GM23338 (cell line): ENCODE data around the gene AKAP10. TPM values are rescaled to one million over a fixed set of nuclear protein-coding genes. Genes with fewer than 3 reads are reported as not detected.

Source experiments
- ATAC-seq: fragments of 200-7000 bp; cut with Tn5 transposase; 3 replicates; pipeline ENCODE4 v1.9.1; 2020
- DNase-seq: peaks from one replicate; pipeline ENCODE4 v3.0.0-alpha.2; 2015; ENCODE audit warnings: low spot score
- H2AFZ ChIP-seq: fragments of 200-600 bp; sonication (generic); 2 replicates; pipeline ENCODE4 v1.8.0; 2016; ENCODE audit warnings: antibody characterized with exemption, mild to moderate bottlenecking, moderate library complexity
- H3F3A ChIP-seq: fragments of 200-600 bp; sonication (generic); replicated peaks from 2 replicates; pipeline ENCODE4 v1.8.0; 2017; ENCODE audit warnings: antibody characterized with exemption, mixed run types, low read depth
- H3K27ac ChIP-seq: fragments of 200-600 bp; sonication (generic); 2 replicates; pipeline ENCODE4 v1.6.1; 2016; ENCODE audit warnings: low read depth
- H3K27me3 ChIP-seq: fragments of 200-600 bp; sonication (generic); 2 replicates; pipeline ENCODE4 v1.8.0; 2016; ENCODE audit warnings: mild to moderate bottlenecking, mixed run types, moderate library complexity; ENCODE audit not compliant: insufficient read depth
- H3K36me3 ChIP-seq: fragments of 200-600 bp; sonication (generic); 2 replicates; pipeline ENCODE4 v1.8.0; 2016; ENCODE audit warnings: mild to moderate bottlenecking; ENCODE audit not compliant: insufficient read depth
- H3K4me1 ChIP-seq: fragments of 200-600 bp; sonication (generic); 2 replicates; pipeline ENCODE4 v1.8.0; 2016; ENCODE audit warnings: mild to moderate bottlenecking, moderate library complexity; ENCODE audit not compliant: insufficient read depth
- H3K4me2 ChIP-seq: fragments of 200-600 bp; sonication (generic); 2 replicates; pipeline ENCODE4 v1.7.1; 2017; ENCODE audit warnings: mixed run types
- H3K4me3 ChIP-seq: fragments of 200-600 bp; sonication (generic); 2 replicates; pipeline ENCODE4 v1.6.1; 2016; ENCODE audit warnings: mixed run types
- H3K79me2 ChIP-seq: fragments of 200-600 bp; sonication (generic); replicated peaks from 2 replicates; pipeline ENCODE4 v1.8.0; 2017; ENCODE audit warnings: mild to moderate bottlenecking; ENCODE audit not compliant: insufficient read depth
- H3K9me2 ChIP-seq: fragments of 200-600 bp; sonication (generic); 2 replicates; pipeline ENCODE4 v1.8.0; 2017; ENCODE audit not compliant: insufficient read depth
- H4K20me1 ChIP-seq: fragments of 200-600 bp; sonication (generic); replicated peaks from 2 replicates; pipeline ENCODE4 v1.8.0; 2017; ENCODE audit warnings: mild to moderate bottlenecking; ENCODE audit not compliant: insufficient read depth
- H3K27ac Mint-ChIP-seq: 2 replicates; pipeline ENCODE4 v1.8.0; 2020; ENCODE audit warnings: inconsistent platforms, mild to moderate bottlenecking, moderate library complexity, mixed read lengths
- H3K27me3 Mint-ChIP-seq: 3 replicates; pipeline ENCODE4 v1.8.0; 2022; ENCODE audit warnings: low read depth, mild to moderate bottlenecking, moderate library complexity, mixed read lengths, inconsistent platforms; ENCODE audit not compliant: insufficient read depth, poor library complexity
- H3K36me3 Mint-ChIP-seq: 3 replicates; pipeline ENCODE4 v1.8.0; 2021; ENCODE audit warnings: low read depth, mild to moderate bottlenecking, inconsistent platforms, moderate library complexity, mixed read lengths
- H3K4me1 Mint-ChIP-seq: 3 replicates; pipeline ENCODE4 v1.8.0; 2020; ENCODE audit warnings: mild to moderate bottlenecking, inconsistent platforms, mixed read lengths
- H3K4me3 Mint-ChIP-seq: 3 replicates; pipeline ENCODE4 v1.8.0; 2021; ENCODE audit warnings: moderate library complexity, mild to moderate bottlenecking, inconsistent platforms, mixed read lengths
- H3K9me3 Mint-ChIP-seq: 3 replicates; pipeline ENCODE4 v1.8.0; 2020; ENCODE audit warnings: moderate library complexity, mild to moderate bottlenecking, inconsistent platforms, mixed read lengths
- EZH2phosphoT487 ChIP-seq: fragments of 200-600 bp; sonication (generic); IDR thresholded peaks from one replicate; pipeline ENCODE4 v1.8.1; 2018; ENCODE audit warnings: antibody characterized with exemption; ENCODE audit not compliant: unreplicated experiment
- JUNB ChIP-seq: IDR thresholded peaks from one replicate; pipeline ENCODE4 v1.6.1; 2016; ENCODE audit warnings: antibody characterized with exemption; ENCODE audit not compliant: unreplicated experiment
- NANOG ChIP-seq: IDR thresholded peaks from 2 replicates; pipeline ENCODE4 v1.6.1; 2016; ENCODE audit warnings: antibody characterized with exemption, borderline replicate concordance
- POLR2AphosphoS5 ChIP-seq: IDR thresholded peaks from 2 replicates; pipeline ENCODE4 v1.6.1; 2016; ENCODE audit warnings: antibody characterized with exemption, low read depth
- STAT1 ChIP-seq: IDR thresholded peaks from one replicate; pipeline ENCODE4 v1.6.1; 2016; ENCODE audit warnings: antibody characterized with exemption; ENCODE audit not compliant: unreplicated experiment
- ZNF114 ChIP-seq: fragments of 250-450 bp; sonication (Bioruptor Pico); IDR thresholded peaks from 2 replicates; pipeline ENCODE4 v1.5.0; 2020; ENCODE audit warnings: mild to moderate bottlenecking, moderate library complexity
- polyA plus RNA-seq: library from polyadenylated mRNA; unstranded; fragments of >200 nt; fragmentation: Nextera tagmentation; extraction: Ambion mirVana; gene quantifications from 2 replicates; pipeline ENCODE4 v1.2.1, GENCODE V29; 2016
- total RNA-seq: library from RNA; depleted of rRNA; stranded (reverse); fragments of >200 nt; shearing (Covaris generic); gene quantifications from 2 replicates; pipeline ENCODE4 v1.2.3, GENCODE V29; 2014
- TF ChIP-seq, protein P1 (sequence below): fragments of 250-450 bp; sonication (Bioruptor Pico); IDR thresholded peaks from 2 replicates; pipeline ENCODE4 v1.5.0; 2020; ENCODE audit warnings: mild to moderate bottlenecking, moderate library complexity
- TF ChIP-seq, protein P2 (sequence below), 2 experiments: fragments of 200-600 bp in 1 of 2; sonication (generic) in 1 of 2; conservative IDR thresholded peaks; 2 replicates each; pipeline versions ENCODE4 v1.5.1 to v1.6.1; 2016 to 2017; ENCODE audit warnings: antibody characterized with exemption in 2 of 2, low read depth in 2 of 2, mild to moderate bottlenecking in 2 of 2, moderate library complexity in 1 of 2
- TF ChIP-seq, protein P3 (sequence below): IDR thresholded peaks from one replicate; pipeline ENCODE4 v1.6.1; 2018; ENCODE audit warnings: antibody characterized with exemption; ENCODE audit not compliant: unreplicated experiment
- TF ChIP-seq, protein P4 (sequence below): IDR thresholded peaks from 2 replicates; pipeline ENCODE4 v1.6.1; 2016; ENCODE audit warnings: antibody characterized with exemption

Gene AKAP10
- total and polyA plus RNA-seq, 2 experiments from 2014 or later = 16.7 to 25.9 TPM

DNA sequence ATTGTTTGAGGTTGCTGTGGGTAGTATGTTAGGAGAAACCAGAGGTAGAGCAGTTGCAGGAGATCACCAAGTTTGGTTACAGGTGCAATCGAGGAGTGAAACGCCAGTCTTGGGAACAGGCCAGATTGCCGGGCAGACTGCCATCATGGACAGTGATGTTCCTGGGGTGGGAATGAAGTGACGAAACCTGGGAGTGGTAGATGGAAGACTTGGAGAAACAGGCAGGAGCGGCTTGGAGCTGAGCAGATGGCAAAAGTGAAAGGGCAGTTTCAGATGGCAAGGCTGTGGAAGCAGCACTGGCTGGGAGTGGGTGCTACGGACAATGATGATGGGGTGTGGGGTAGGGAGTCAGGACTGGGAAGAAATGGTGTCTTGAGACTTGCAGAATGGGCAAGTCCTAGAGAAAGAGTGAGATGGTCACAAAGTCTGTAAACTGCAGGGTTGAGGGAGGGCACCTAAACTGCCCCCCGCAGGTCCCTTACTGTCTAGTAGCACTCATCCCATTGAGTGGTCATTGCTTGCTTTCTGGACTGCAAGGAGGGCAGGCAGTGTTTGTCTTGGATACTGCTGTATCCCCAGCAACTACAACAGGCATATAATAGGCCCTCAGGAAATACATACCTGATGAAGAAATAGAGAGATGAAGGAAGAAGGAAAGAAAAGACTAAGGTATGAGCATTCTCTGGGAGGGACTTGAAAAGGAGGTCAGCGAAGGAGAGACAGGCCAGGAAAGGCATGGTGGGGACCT, 80.4 kb downstream of the AKAP10 start (continued):
- TF ChIP-seq, protein P1, sequence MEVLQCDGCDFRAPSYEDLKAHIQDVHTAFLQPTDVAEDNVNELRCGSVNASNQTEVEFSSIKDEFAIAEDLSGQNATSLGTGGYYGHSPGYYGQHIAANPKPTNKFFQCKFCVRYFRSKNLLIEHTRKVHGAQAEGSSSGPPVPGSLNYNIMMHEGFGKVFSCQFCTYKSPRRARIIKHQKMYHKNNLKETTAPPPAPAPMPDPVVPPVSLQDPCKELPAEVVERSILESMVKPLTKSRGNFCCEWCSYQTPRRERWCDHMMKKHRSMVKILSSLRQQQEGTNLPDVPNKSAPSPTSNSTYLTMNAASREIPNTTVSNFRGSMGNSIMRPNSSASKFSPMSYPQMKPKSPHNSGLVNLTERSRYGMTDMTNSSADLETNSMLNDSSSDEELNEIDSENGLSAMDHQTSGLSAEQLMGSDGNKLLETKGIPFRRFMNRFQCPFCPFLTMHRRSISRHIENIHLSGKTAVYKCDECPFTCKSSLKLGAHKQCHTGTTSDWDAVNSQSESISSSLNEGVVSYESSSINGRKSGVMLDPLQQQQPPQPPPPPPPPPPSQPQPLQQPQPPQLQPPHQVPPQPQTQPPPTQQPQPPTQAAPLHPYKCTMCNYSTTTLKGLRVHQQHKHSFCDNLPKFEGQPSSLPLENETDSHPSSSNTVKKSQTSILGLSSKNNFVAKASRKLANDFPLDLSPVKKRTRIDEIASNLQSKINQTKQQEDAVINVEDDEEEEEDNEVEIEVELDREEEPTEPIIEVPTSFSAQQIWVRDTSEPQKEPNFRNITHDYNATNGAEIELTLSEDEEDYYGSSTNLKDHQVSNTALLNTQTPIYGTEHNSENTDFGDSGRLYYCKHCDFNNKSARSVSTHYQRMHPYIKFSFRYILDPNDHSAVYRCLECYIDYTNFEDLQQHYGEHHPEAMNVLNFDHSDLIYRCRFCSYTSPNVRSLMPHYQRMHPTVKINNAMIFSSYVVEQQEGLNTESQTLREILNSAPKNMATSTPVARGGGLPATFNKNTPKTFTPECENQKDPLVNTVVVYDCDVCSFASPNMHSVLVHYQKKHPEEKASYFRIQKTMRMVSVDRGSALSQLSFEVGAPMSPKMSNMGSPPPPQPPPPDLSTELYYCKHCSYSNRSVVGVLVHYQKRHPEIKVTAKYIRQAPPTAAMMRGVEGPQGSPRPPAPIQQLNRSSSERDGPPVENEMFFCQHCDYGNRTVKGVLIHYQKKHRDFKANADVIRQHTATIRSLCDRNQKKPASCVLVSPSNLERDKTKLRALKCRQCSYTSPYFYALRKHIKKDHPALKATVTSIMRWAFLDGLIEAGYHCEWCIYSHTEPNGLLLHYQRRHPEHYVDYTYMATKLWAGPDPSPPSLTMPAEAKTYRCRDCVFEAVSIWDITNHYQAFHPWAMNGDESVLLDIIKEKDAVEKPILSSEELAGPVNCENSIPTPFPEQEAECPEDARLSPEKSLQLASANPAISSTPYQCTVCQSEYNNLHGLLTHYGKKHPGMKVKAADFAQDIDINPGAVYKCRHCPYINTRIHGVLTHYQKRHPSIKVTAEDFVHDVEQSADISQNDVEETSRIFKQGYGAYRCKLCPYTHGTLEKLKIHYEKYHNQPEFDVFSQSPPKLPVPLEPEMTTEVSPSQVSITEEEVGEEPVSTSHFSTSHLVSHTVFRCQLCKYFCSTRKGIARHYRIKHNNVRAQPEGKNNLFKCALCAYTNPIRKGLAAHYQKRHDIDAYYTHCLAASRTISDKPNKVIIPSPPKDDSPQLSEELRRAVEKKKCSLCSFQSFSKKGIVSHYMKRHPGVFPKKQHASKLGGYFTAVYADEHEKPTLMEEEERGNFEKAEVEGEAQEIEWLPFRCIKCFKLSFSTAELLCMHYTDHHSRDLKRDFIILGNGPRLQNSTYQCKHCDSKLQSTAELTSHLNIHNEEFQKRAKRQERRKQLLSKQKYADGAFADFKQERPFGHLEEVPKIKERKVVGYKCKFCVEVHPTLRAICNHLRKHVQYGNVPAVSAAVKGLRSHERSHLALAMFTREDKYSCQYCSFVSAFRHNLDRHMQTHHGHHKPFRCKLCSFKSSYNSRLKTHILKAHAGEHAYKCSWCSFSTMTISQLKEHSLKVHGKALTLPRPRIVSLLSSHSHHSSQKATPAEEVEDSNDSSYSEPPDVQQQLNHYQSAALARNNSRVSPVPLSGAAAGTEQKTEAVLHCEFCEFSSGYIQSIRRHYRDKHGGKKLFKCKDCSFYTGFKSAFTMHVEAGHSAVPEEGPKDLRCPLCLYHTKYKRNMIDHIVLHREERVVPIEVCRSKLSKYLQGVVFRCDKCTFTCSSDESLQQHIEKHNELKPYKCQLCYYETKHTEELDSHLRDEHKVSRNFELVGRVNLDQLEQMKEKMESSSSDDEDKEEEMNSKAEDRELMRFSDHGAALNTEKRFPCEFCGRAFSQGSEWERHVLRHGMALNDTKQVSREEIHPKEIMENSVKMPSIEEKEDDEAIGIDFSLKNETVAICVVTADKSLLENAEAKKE (CRISPR knock-in tag) = no peak
- TF ChIP-seq POLR2AphosphoS5 = no peak
- no peak for TF ChIP-seq NANOG
- TF ChIP-seq, protein P2, sequence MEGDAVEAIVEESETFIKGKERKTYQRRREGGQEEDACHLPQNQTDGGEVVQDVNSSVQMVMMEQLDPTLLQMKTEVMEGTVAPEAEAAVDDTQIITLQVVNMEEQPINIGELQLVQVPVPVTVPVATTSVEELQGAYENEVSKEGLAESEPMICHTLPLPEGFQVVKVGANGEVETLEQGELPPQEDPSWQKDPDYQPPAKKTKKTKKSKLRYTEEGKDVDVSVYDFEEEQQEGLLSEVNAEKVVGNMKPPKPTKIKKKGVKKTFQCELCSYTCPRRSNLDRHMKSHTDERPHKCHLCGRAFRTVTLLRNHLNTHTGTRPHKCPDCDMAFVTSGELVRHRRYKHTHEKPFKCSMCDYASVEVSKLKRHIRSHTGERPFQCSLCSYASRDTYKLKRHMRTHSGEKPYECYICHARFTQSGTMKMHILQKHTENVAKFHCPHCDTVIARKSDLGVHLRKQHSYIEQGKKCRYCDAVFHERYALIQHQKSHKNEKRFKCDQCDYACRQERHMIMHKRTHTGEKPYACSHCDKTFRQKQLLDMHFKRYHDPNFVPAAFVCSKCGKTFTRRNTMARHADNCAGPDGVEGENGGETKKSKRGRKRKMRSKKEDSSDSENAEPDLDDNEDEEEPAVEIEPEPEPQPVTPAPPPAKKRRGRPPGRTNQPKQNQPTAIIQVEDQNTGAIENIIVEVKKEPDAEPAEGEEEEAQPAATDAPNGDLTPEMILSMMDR (conservative IDR thresholded peaks at IDR 0.05; ENCODE audit: low read depth in 2 of 2) = no peak

DNA sequence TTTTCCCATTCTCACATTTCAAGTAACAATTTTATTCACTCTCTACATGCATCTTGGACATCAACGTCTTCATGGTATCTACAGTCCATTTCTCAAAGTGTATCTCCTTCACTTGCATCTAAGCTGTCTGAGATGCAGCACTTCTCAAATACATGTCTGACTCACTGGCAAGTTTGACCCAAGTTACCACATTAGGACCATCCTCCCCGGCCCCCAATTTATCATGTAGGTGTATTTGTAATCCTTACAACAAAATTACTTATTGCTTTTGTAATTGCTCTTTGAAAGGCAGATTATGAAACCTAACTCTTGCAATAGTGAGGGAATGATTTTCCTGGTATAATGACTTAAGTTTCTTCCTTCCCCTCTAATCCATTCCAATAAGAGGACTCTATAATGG, 80.9 kb downstream of the AKAP10 start:
- DNase-seq (no peak), ATAC-seq (no peak)
- no peaks in the 10 kb centered on the region for H3K27me3 ChIP-seq
- H3K4me3 ChIP-seq = no peak overlapping the region
- Mint-ChIP-seq H3K36me3 (peaks cover 10% of the 10 kb centered on the region; the same call in 2 of the 3 replicates), H3K4me3 (no peak overlapping the region), H3K9me3 (no peaks in the 10 kb centered on the region), H3K27ac (no peak overlapping the region), H3K4me1 (peaks cover 6% of the 10 kb centered on the region), H3K27me3 (peaks cover 13% of the 10 kb centered on the region)
- H3K4me1 ChIP-seq = 0 out of 2 replicates have a peak, but pooled peaks cover 5% of the 10 kb centered on the region
- no peak overlapping the region for H3K27ac ChIP-seq
- no peak overlapping the region for H2AFZ ChIP-seq
- H3K79me2 ChIP-seq = no peaks in the 10 kb centered on the region
- no peak for TF ChIP-seq JUNB
- TF ChIP-seq, protein P3, sequence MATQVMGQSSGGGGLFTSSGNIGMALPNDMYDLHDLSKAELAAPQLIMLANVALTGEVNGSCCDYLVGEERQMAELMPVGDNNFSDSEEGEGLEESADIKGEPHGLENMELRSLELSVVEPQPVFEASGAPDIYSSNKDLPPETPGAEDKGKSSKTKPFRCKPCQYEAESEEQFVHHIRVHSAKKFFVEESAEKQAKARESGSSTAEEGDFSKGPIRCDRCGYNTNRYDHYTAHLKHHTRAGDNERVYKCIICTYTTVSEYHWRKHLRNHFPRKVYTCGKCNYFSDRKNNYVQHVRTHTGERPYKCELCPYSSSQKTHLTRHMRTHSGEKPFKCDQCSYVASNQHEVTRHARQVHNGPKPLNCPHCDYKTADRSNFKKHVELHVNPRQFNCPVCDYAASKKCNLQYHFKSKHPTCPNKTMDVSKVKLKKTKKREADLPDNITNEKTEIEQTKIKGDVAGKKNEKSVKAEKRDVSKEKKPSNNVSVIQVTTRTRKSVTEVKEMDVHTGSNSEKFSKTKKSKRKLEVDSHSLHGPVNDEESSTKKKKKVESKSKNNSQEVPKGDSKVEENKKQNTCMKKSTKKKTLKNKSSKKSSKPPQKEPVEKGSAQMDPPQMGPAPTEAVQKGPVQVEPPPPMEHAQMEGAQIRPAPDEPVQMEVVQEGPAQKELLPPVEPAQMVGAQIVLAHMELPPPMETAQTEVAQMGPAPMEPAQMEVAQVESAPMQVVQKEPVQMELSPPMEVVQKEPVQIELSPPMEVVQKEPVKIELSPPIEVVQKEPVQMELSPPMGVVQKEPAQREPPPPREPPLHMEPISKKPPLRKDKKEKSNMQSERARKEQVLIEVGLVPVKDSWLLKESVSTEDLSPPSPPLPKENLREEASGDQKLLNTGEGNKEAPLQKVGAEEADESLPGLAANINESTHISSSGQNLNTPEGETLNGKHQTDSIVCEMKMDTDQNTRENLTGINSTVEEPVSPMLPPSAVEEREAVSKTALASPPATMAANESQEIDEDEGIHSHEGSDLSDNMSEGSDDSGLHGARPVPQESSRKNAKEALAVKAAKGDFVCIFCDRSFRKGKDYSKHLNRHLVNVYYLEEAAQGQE = no peak
- TF ChIP-seq EZH2phosphoT487 = no peak
- TF ChIP-seq NANOG = no peak
- TF ChIP-seq STAT1 = no peak
- no peak for TF ChIP-seq ZNF114 (CRISPR knock-in tag)
- TF ChIP-seq, protein P4, sequence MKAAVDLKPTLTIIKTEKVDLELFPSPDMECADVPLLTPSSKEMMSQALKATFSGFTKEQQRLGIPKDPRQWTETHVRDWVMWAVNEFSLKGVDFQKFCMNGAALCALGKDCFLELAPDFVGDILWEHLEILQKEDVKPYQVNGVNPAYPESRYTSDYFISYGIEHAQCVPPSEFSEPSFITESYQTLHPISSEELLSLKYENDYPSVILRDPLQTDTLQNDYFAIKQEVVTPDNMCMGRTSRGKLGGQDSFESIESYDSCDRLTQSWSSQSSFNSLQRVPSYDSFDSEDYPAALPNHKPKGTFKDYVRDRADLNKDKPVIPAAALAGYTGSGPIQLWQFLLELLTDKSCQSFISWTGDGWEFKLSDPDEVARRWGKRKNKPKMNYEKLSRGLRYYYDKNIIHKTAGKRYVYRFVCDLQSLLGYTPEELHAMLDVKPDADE = no peak
- TF ChIP-seq POLR2AphosphoS5 = no peak
- H3F3A ChIP-seq = 0 out of 2 replicates have a peak, but pooled peaks cover 2% of the 10 kb centered on the region
- no peak overlapping the region for H3K4me2 ChIP-seq
- H4K20me1 ChIP-seq = 0 out of 2 replicates have a peak, but pooled peaks cover 4% of the 10 kb centered on the region
- H3K36me3 ChIP-seq = 0 out of 2 replicates have a peak, but pooled peaks cover 2% of the 10 kb centered on the region
- no peaks in the 10 kb centered on the region for H3K9me2 ChIP-seq
